Stimulated activated CD8-positive, alpha-beta memory T cell treated with anti-CD3 and anti-CD28 coated beads, Interleukin-12 subunit alpha, Interleukin-12 subunit beta, amount 100 ng/mL, for 24 hours (primary cell): Measurements from ENCODE around the gene CCDC9B.

Experiments used
- DNase-seq: peaks from one replicate; pipeline ENCODE4 v3.0.0-alpha.2; 2020; ENCODE audit errors: extremely low read depth

CCDC9B gene

DNA sequence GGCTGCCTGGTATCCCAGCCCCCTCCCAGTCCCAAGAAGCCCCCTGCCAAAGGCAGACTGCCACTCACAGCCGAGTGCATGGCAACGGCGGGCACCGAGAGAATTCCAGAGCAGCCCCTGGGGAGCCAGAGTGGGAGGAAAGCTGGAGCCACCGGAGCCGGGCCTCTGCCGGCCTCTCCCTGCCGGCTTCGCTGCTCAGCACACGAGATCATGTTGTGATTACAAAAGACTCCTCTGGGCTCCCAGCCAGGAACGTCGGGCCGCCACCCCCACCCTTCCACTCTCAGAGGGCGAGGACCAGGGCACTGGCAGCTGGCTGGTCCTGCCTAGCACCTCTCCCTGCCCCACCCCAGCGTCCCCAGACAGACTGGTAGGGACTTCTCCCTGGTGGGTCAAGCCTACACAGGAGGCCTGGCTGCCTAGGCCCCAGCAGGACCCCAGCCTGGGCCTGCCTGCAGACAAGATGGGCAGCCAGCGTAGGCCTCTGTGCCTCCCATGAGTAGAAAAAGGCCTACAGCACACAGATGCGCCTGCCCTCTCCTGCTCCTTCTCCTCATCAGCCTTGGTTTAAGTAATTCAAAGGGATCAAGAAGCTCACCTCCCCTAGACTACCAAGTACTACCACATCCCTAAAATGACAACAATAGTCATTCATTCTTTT, at the start of gene CCDC9B:
CCDC9B (minus strand) TSS at position 200 of the 661 bp plus-strand sequence; CDS start at position 80, 120 bp downstream.
- no peak for DNase-seq

DNA sequence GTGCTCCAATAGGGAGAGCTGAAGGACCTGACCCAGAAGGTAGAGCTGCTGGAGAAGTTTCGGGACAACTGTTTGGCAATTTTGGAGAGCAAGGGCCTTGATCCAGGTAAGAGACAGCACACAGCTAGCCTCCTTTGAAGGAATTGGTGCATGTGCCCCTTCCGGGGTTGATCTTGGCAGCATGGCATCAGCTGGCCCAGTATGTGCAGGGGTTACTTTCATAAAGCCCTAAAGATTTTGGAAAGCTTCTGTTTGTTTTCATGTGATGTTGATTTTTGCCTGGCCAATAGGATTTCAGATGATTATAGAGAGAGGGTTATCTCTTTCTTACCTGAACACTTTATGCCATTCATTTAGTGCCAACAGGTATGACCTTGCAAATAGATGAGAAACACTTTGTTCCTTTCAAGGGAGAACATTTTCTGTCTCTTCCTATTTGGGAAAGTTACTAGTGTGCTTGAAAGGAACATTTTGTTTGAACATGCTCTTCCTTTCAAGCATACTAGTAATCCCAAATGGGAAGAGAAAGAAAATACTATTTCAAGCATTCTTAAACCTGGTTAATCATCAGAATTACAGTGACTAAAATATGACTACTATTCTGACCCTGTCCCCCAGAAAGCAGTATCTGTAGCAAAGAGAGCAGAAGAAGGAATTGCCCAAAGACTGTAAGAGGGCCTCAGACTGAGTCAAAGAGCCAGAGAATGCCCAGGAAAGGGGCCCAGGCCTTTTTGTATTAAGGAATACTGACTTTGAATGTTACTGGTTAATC, 49.3 kb upstream of the CCDC9B start:
- DNase-seq: no peak

DNA sequence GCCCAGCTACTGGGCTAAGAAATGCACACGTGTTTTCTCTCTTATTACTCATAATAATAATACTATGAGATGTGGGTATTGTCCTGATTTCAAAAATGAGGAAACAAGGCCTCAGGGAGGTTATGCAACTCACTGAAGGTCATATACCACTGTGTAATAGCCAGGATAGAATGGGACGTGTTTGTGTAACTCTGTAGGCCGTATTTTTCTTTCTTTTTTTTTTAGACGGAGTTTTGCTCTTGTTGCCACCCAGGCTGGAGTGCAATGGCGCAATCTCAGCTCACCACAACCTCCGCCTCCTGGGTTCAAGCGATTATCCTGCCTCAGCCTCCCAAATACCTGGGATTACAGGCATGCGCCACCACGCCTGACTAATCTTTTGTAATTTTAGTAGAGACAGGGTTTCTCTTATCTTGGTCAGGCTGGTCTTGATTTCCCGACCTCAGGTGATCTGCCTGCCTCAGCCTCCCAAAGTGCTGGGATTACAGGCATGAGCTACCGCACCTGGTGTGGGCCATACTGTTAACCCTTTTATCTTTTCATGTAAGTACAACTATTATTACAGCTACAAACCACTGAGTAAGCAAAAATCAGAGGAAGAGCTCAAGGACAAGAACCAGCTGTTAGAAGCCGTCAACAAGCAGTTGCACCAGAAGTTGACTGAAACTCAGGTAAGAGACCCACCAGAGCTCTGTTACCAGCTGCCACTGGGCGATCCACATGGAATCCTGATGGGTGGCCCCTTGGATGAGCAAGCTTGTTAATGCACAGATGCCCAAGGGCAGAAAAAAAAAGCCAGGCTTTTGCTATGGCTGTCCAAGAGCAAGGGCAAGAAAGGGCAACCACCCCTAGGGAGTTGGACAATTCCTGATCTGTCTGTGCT, 48.4 kb upstream of the CCDC9B start:
- no peak for DNase-seq

DNA sequence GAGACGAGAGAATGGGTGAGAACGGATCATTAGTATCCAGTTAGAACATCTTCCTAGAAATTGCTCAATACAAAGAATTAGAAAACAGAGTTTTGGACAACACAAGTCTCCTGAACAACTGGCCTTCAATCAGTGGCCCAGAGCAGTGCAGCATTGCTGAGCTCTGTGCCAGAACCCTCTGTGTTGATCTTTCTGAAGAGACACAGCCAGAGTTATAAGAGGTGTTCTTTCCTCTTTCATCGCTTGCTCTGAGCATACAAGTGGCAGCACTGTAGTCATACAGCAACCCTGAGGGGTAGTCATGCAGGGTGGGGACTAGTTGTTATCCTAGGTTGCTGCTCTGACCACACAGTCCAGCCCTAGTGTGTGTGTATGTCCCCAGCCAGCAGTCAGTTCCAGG, 45.7 kb upstream of the CCDC9B start:
- DNase-seq: no peak

DNA sequence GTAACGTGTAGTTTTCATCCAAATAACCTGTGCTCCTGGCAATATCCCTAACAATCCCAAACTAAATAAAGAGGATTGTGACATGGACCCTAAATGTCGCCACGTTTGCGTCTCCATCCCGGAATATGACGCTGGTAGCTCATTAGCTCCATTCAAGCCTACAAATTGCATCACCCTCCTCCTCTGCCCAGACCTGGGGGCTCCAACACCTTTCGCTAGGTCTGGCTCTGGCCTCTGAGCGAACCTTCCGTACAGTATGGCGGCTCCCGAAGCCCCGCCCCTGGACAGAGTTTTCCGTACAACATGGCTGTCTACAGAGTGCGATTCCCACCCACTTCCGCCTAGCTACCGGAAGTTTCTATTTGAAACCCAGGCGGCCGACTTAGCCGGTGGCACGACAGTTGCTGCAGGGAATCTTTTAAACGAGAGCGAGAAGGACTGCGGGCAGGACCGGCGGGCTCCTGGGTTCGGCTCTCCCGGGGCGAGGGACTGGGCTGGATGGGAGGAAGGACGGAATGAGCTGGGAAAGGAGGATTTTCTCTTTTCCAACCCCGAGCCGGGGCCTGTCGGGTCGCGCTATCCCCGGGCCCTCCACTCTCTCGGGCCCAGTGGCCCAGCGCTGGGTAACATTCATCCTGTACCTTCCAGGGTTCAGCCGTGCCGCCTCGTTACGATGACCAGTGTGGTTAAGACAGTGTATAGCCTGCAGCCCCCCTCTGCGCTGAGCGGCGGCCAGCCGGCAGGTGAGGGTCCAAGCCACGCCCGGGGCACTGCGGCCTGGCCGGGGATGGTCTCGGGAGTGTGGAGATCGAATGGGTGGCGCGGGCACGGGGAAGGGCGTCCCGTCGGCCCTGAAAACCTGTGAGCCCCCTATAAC, 42.1 kb upstream of the CCDC9B start, which contains the start of gene KNSTRN:
KNSTRN (plus strand) TSS at position 142 of the 877 bp plus-strand sequence; CDS start at position 257, 115 bp downstream.
- peak; percentile 84 for DNase-seq

DNA sequence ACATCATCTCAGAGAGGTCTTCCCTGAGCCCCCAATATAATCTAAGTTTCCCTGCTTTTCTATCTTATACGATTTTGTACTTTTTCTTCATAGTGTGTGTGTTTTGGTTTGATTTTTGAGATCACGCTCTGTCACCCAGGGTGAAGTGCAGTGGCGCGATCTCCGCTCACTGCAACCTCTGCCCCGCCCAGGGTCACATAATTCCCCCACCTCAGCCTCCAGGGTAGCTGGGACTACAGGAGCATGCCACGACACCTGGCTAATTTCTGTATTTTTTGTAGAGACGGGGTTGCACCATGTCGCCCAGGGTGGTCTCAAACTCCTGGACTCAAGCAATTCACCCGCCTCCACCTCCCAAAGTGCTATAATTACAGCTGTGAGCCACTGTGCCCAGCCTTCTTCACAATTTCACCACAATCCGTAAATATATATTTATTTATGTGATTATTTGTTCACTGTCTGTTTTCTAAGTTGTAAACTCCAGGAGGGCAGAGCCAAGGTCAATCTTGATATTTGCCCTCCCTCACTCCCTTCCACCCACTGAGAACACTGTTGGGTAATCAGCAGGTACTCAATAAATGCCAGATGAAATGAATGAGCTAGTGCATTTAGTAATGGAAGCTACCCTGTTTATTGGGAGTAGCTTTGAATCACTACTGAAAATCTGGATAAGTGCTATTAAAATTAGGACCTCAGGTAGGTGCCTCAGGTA, 41.2 kb upstream of the CCDC9B start:
- DNase-seq: no peak

DNA sequence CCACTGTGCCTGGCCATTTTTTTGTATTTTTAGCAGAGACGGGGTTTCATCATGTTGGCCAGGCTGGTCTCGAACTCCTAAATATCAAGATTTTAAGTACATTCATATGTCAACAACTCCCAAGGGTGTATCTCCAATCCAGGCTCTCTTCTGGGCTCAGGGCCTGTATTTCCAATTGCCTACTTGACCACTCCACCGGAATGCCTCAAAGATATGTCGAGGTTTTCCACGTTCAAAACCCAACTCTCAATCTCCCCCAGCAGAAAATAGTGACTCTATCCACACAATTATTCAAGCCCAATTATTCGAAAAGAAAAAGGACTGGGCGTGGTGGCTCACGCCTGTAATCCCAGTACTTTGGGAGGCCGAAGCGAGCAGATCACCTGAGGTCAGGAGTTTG, 39.9 kb upstream of the CCDC9B start:
- DNase-seq: no peak

DNA sequence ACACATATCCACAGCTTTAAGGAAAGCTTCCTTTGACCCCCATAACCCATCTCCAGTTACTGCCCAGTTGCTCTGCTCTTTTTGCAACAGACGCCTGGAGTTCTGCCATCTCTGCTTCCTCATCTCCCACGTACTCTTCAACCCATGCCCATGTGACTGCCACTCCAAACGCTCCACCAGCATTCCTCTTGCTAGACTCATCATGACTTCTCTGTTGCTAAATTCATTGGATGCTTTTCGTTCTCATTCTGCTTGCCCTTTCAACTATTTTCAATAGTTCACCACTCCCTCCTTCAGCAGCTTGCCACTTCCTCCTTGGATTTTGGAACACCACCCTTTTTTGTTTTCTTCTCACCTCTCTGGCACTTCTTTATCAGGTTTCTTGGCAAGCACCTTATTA, 39.1 kb upstream of the CCDC9B start:
- no peak for DNase-seq

DNA sequence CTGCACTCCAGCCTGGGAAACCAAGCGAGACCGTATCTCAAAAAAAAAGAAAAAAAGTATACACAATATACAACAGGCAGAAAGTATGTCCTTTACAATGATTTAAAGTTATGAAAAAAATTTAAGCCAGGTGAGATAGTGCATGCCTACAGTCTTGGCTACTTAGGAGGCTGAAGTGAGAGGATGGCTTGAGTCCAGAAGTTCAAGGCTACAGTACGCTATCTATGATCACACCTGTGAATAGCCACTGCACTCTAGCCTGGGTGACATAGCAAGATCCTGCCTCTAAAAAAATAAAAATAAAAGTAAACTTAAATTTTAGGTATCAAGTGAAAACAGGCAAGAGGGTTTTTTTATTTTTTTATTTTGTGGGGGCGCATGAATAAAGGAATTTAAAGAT, 38.6 kb upstream of the CCDC9B start:
- DNase-seq: no peak

DNA sequence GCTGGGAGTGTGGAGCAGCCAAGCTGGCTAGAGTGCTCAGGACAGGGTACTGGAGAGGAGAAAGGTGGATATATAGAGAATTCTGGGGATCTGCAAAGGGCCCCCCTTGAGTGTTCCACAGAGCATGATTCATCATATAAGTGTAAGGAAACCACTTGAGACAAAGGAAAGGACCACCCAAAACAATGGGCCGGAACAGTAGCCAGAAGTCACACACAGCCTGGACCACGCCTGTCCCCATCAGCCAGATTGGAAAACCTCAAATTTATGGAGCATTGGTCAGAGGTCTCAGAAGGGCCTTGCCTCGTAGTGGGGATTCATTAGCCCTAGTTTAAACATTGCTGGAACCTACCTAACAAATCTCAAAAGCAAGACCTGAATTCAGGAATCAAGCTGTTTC, 36.9 kb upstream of the CCDC9B start:
- DNase-seq: no peak

DNA sequence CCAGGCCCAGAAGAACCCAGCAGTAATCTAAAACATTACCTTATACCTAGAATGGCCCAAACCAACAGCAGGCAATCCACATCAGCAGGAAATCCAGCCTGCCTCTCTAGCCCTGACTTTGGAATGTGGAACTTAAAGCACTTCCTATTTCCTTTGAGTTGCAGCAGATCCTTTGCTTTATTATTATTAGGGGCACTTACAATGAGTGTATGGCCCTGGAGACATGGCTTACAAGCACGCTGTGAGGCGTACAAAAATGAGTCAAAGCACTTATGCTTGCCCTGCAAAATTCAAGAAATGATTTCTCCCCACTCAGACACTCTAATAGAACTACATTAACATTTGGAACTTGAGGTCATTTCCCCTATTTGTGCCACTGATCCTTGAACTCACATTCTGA, 32.2 kb upstream of the CCDC9B start:
- DNase-seq: no peak

DNA sequence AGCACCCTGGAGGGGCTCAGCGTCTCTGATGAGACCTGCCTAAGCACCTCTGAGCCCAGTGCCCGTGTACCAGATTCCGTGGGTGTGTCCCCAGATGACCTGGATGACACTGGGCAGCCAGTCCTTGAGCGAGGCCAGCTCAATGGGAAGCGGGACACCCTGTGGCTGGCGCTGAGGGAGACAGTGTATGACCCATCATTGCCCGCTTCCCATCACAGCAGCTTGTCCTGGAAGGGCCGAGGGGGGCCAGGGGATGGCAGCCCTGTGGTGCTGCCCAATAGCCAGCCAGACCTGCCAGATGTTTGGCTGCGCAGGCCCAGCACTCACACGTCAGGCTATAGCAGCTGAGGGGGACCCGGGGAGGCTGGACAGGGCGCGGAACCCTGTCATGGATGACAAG, 29.2 kb upstream of the CCDC9B start:
- no peak for DNase-seq

DNA sequence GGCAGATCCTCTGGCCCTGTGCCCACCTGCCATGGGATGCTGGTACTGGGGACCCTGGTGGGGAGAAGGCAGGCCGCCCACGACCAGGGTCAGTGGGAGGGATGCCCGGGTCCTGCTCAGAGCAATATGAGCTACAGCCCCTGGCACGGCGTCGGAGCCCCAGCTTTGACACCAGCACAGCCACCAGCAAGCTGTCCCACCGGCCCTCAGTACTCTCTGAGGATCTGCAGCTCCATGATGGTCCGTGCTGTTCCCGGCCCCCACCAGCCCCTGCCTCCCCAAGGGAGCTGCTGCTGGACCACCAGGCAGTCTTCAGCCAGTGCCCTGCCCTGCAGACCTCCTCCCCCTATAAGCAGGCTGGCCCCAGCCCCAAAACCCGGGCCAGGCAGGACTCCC, 28.7 kb upstream of the CCDC9B start:
- DNase-seq: no peak

DNA sequence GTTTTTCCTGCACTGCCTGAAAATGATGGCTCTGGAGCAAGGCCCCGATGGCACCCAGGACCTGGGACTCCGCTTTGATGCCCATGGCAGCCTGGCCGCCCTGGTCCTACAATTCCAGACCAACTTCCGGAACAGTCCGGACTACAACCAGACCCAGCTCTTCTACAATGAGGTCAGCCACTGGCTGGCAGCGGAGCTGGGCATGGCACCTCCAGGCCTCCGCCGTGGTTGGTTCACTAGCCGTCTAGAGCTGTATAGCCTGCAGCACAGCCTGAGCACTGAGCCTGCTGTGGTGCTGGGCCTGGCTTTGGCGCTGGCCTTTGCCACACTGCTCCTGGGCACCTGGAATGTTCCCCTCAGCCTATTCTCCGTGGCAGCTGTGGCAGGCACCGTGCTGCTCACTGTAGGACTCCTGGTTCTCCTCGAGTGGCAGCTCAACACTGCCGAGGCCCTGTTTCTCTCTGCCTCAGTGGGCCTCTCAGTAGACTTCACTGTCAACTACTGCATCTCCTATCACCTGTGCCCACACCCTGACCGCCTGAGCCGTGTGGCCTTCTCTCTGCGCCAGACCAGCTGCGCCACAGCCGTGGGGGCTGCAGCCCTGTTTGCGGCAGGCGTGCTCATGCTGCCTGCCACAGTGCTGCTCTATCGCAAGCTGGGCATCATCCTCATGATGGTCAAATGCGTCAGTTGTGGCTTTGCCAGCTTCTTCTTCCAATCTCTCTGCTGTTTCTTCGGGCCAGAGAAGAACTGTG, 28.2 kb upstream of the CCDC9B start:
- no peak for DNase-seq

DNA sequence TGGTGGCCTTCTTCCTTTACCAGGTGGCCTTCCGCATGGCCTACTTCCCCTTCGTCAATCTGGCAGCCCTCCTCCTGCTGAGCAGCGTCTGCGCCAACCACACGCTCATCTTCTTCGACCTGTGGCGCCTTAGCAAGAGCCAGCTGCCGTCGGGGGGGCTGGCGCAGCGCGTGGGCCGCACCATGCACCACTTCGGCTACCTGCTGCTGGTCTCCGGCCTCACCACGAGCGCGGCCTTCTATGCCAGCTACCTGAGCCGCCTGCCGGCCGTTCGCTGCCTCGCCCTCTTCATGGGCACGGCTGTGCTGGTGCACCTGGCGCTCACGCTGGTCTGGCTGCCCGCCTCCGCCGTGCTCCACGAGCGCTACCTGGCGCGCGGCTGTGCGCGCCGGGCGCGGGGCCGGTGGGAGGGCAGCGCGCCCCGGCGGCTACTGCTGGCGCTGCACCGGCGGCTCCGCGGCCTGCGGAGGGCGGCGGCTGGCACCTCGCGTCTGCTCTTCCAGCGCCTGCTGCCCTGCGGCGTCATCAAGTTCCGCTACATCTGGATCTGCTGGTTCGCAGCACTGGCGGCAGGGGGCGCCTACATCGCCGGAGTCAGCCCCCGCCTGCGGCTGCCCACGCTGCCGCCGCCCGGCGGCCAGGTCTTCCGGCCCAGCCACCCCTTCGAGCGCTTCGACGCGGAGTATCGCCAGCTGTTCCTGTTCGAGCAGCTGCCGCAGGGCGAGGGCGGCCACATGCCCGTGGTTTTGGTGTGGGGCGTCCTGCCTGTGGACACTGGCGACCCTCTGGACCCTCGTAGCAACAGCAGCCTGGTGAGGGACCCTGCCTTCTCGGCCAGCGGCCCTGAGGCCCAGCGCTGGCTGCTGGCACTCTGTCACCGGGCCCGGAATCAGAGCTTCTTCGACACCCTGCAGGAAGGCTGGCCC, 27.2 kb upstream of the CCDC9B start:
- peak; percentile 64 for DNase-seq

DNA sequence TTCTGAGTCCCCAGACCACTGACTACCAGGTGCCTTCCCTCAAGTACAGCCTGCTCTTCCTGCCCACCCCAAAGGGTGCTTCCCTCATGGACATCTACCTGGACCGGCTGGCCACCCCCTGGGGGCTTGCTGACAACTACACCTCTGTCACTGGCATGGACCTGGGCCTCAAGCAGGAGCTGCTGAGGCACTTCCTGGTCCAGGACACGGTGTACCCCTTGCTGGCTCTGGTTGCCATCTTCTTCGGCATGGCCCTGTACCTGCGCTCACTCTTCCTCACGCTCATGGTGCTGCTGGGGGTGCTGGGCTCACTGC, 26.6 kb upstream of the CCDC9B start:
- DNase-seq: no peak

DNA sequence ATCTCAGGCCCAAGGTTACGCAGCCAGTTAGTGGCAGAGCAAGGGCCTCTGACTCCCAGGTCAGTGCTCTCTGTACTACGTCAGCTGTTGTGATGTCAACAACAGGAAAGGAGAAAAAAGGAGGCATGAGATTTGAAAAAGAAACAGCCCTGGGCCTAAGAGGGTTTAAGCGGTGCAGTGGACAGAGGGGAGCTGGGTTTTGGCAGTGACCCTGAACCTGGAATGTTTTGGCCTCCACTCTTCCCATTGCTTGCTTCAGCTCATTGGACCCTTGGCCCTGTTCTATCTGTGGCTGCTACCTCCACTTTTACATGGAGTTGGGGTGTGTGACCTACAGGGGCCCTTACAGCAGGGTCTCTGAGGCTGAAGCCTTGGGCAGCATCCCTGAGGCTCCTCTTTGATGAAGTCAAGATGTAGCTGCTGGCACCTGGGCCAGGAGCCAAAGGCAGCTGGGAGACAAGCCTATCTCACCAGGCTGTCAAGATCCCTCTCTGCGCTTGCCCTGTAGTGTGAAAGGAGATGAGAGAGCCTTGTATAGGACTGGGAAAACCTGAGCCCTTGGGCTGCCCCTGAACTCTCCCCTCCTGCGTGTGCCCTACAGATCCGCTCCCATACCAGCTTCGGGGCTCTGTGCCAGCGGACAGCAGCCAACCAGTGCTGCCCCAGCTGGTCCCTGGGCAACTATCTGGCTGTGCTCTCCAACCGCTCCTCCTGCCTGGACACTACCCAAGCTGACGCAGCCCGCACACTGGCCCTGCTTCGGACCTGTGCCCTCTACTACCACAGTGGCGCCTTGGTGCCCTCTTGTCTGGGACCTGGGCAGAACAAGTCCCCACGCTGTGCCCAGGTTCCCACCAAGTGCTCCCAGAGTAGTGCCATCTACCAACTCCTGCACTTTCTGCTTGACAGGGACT, 26.0 kb upstream of the CCDC9B start:
- no peak for DNase-seq
